ENCODE measurements around the gene CRYBG1.

Gene CRYBG1, protein sequence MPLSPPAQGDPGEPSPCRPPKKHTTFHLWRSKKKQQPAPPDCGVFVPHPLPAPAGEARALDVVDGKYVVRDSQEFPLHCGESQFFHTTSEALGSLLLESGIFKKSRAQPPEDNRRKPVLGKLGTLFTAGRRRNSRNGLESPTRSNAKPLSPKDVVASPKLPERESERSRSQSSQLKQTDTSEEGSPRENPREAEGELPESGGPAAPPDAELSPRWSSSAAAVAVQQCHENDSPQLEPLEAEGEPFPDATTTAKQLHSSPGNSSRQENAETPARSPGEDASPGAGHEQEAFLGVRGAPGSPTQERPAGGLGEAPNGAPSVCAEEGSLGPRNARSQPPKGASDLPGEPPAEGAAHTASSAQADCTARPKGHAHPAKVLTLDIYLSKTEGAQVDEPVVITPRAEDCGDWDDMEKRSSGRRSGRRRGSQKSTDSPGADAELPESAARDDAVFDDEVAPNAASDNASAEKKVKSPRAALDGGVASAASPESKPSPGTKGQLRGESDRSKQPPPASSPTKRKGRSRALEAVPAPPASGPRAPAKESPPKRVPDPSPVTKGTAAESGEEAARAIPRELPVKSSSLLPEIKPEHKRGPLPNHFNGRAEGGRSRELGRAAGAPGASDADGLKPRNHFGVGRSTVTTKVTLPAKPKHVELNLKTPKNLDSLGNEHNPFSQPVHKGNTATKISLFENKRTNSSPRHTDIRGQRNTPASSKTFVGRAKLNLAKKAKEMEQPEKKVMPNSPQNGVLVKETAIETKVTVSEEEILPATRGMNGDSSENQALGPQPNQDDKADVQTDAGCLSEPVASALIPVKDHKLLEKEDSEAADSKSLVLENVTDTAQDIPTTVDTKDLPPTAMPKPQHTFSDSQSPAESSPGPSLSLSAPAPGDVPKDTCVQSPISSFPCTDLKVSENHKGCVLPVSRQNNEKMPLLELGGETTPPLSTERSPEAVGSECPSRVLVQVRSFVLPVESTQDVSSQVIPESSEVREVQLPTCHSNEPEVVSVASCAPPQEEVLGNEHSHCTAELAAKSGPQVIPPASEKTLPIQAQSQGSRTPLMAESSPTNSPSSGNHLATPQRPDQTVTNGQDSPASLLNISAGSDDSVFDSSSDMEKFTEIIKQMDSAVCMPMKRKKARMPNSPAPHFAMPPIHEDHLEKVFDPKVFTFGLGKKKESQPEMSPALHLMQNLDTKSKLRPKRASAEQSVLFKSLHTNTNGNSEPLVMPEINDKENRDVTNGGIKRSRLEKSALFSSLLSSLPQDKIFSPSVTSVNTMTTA (N-terminal part only)

DNA sequence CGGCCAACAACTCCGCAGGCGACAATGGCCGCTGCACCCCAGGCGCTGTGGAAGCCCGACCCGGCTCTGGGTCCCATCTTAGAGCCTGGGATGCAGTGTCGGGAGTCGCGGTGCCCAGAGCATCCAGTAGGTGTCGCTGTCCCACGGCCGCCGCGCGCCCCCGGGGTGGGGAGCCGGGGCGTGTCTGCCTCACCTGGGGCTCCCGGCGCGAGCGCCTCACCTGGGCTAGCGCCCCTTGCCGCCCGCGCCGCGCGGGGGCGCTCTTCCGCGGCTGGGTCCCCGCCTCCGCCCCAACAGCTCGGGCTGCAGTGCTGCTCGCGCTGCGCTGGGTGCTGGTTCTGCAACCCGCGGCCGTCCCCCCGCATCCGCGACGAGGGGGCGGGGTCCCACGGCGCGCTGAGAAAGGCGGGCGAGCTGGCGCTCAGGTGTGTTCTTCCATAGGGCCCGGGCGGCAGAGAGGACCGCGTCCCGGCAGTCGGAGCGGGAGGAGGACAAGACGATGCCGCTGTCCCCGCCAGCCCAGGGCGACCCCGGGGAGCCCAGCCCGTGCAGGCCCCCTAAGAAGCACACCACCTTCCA is at the start of gene CRYBG1:
TSS of gene CRYBG1 (plus strand) at position 308 of the 579 bp plus-strand sequence. CDS start at position 500, 192 bp downstream.
- no peak within 1 kb of the TSS for H3K4me3 ChIP-seq (ENCODE audit: low read depth, low read length)
- peak; percentile 56 for DNase-seq (ENCODE audit: low read depth)
- TF ChIP-seq POLR2A (IDR thresholded peaks at IDR 0.05; ENCODE audit: extremely low read depth, insufficient read length), result no peak
- TF ChIP-seq, protein P1, sequence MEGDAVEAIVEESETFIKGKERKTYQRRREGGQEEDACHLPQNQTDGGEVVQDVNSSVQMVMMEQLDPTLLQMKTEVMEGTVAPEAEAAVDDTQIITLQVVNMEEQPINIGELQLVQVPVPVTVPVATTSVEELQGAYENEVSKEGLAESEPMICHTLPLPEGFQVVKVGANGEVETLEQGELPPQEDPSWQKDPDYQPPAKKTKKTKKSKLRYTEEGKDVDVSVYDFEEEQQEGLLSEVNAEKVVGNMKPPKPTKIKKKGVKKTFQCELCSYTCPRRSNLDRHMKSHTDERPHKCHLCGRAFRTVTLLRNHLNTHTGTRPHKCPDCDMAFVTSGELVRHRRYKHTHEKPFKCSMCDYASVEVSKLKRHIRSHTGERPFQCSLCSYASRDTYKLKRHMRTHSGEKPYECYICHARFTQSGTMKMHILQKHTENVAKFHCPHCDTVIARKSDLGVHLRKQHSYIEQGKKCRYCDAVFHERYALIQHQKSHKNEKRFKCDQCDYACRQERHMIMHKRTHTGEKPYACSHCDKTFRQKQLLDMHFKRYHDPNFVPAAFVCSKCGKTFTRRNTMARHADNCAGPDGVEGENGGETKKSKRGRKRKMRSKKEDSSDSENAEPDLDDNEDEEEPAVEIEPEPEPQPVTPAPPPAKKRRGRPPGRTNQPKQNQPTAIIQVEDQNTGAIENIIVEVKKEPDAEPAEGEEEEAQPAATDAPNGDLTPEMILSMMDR (IDR thresholded peaks at IDR 0.05; ENCODE audit: low read depth, low read length), result peak; percentile 61

DNA sequence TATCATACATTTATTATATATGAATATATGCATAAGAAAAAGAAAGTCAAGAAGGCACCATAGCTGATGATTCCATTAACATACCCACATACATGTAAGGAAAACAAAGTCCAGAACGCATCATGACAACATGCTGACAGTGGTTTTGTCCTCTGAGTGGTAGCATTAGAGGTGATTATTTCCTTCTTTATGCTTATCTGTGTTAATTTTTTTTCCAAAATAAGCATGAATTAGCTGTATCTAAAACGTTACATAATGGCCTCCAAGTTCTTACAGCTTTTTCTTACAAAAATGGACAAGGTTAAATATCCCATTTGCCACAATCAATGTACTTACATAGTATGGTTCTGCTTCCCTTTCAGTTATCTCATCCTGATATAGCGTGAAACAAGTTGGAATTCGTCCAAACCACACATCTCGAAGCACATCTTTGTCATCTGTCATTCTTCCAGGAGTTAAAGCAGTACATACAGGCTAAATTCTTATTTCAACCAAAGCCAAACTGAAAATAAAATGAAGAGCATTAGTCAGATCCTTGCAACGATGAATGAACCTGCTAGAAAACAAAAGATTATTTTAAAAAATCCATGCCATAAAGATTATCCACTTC is 44.6 kb upstream of the CRYBG1 start:
- H3K4me3 ChIP-seq (ENCODE audit: low read depth, low read length), result no peak overlapping the region
- peak; percentile 28 for DNase-seq (ENCODE audit: low read depth)

DNA sequence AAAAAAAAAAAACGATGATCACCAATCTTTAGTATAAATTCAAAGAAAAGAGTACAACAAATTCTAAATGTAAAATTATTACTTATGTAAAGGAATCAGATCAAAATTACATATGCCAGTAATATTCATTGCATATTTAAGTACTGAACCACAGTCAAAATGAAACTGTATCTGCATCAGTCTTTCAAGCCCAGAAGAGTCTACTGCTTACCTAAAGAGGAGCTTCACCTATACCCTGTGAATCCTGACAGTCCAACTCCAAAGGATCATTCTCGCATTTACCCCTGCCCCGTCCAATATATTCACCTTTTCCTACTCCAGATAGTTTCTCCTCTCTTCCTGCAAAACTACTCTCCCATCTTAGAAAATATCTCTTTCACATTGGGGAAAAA is 44.1 kb upstream of the CRYBG1 start:
- DNase-seq (ENCODE audit: low read depth), result no peak
- TF ChIP-seq MYC (IDR thresholded peaks at IDR 0.05; ENCODE audit: low read depth, low read length) (no peak), POLR2A (IDR thresholded peaks at IDR 0.05; ENCODE audit: extremely low read depth, insufficient read length) (no peak)
- TF ChIP-seq, protein P2, sequence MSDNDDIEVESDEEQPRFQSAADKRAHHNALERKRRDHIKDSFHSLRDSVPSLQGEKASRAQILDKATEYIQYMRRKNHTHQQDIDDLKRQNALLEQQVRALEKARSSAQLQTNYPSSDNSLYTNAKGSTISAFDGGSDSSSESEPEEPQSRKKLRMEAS (IDR thresholded peaks at IDR 0.05; ENCODE audit: low read depth, low read length), result no peak
- TF ChIP-seq, protein P1 (IDR thresholded peaks at IDR 0.05; ENCODE audit: low read depth, low read length), result no peak

More for the DNA sequence above, 44.6 kb upstream of the CRYBG1 start:
- TF ChIP-seq, protein P1 (IDR thresholded peaks at IDR 0.05; ENCODE audit: low read depth, low read length), result no peak
- no peak for TF ChIP-seq MYC (IDR thresholded peaks at IDR 0.05; ENCODE audit: low read depth, low read length)
- TF ChIP-seq POLR2A (IDR thresholded peaks at IDR 0.05; ENCODE audit: extremely low read depth, insufficient read length), result no peak
- TF ChIP-seq, protein P2 (IDR thresholded peaks at IDR 0.05; ENCODE audit: low read depth, low read length), result no peak

DNA sequence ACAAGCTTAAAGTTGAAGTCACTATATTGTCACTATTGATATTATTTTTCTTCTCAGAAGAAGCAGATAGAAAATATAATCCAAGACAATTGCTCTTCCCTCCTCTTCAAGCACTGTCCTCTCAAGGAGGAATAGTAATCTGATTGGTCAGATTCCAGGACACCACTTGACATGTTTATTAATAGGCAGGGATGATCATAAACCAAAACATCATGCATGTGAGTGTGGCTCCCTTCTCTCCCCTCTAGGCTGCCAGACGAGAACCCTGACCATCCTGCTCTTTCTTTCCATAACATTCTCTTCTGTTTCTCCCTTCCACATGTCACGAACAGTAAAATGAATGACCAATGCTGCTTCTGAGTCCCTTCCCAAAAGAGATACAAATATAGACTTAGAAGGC is 42.5 kb upstream of the CRYBG1 start:
- TF ChIP-seq, protein P2 (IDR thresholded peaks at IDR 0.05; ENCODE audit: low read depth, low read length), result no peak
- TF ChIP-seq, protein P1 (IDR thresholded peaks at IDR 0.05; ENCODE audit: low read depth, low read length), result no peak
- no peak for TF ChIP-seq POLR2A (IDR thresholded peaks at IDR 0.05; ENCODE audit: extremely low read depth, insufficient read length)
- TF ChIP-seq MYC (IDR thresholded peaks at IDR 0.05; ENCODE audit: low read depth, low read length), result no peak
- no peak for DNase-seq (ENCODE audit: low read depth)
- H3K4me3 ChIP-seq (ENCODE audit: low read depth, low read length), result no peak overlapping the region

More for the DNA sequence above, 44.1 kb upstream of the CRYBG1 start:
- no peak overlapping the region for H3K4me3 ChIP-seq (ENCODE audit: low read depth, low read length)

DNA sequence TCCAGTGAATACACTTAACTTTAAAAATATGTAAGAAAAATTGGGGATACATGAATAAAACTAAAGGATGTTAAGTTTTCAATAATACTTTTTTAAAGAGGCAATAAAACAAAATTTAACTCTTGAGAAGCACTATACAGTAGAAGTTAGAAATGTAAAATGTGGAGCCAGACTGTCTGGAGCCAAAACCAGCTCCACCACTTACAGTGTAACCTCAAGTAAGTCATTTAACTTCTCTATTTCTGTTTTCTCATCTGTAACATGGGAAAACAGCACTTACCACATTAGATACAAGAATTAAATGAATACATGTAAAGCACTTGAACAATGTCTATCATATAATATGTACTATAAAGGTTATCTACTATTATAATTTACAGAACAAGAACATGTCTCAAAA is 41.7 kb upstream of the CRYBG1 start:
- H3K4me3 ChIP-seq (ENCODE audit: low read depth, low read length), result no peak overlapping the region
- no peak for TF ChIP-seq POLR2A (IDR thresholded peaks at IDR 0.05; ENCODE audit: extremely low read depth, insufficient read length)
- TF ChIP-seq, protein P1 (IDR thresholded peaks at IDR 0.05; ENCODE audit: low read depth, low read length), result no peak
- no peak for TF ChIP-seq MYC (IDR thresholded peaks at IDR 0.05; ENCODE audit: low read depth, low read length)
- TF ChIP-seq, protein P2 (IDR thresholded peaks at IDR 0.05; ENCODE audit: low read depth, low read length), result no peak
- DNase-seq (ENCODE audit: low read depth), result peak; percentile 28
